Left colon (tissue), 2 donors: ENCODE measurements around the gene PSMC1. TPM values are rescaled to one million over a fixed set of nuclear protein-coding genes. Genes with fewer than 3 reads are reported as not detected.
"Not testable (repeated sequence)": the region's sequence is repeated elsewhere in the genome, so short reads cannot be mapped to it uniquely, and the experiment has no call there.

Experiments used
- ATAC-seq: fragments of 200-7000 bp; cut with Tn5 transposase; one replicate; pipeline ENCODE4 v1.9.1; 2020; ENCODE audit warnings: mild to moderate bottlenecking, moderate library complexity
- DNase-seq, 2 donors: peaks; one replicate each; pipeline ENCODE4 v3.0.0-alpha.2; 2020
- intact Hi-C, 2 donors: fragments of 100-400 bp; cut with DNase I in 1 of 2; cut with micrococcal nuclease in 1 of 2; formaldehyde crosslinking; loops; one replicate each; pipeline versions ENCODE4 v1.11.2 to v1.14.0; 2022; cut with DNase I, micrococcal nuclease
- long read RNA-seq: library from polyadenylated mRNA; unstranded; transcript quantifications from one replicate; pipeline ENCODE4 v2.0.0, GENCODE V29; 2021
- total RNA-seq, 2 donors: library from RNA; stranded (reverse); fragmentation: NEBNext Ultra II Directional; extraction: Animal tissue kit (Norgen Biotek cat#: 25700); gene quantifications; one replicate each; pipeline ENCODE4 v1.2.1, GENCODE V29; 2021
- donor health status: DM: no; HTN: no; CAD: no.
- donor health status: DM: yes; HTN: yes; CAD: no.

PSMC1 gene
- 10 to 100 TPM; 65.6 to 72.1 TPM for total RNA-seq
- long read RNA-seq, full-length matches to known transcripts, result 51 of 56 reads
- long read RNA-seq, partial matches to known transcripts, result 2 of 56 reads
- long read RNA-seq, other reads (novel, unspliced or antisense), result 3 of 56 reads

- ATAC-seq (peak; percentile 99), DNase-seq (peak; percentile 89 to 93)
- intact Hi-C loops, result no loop called here
Observed at GRCh38 chr14:90256354-90257131, at the start of gene PSMC1. PSMC1 (plus strand) TSS chr14:90256553; CDS start chr14:90256598, 45 bp downstream.

DNA sequence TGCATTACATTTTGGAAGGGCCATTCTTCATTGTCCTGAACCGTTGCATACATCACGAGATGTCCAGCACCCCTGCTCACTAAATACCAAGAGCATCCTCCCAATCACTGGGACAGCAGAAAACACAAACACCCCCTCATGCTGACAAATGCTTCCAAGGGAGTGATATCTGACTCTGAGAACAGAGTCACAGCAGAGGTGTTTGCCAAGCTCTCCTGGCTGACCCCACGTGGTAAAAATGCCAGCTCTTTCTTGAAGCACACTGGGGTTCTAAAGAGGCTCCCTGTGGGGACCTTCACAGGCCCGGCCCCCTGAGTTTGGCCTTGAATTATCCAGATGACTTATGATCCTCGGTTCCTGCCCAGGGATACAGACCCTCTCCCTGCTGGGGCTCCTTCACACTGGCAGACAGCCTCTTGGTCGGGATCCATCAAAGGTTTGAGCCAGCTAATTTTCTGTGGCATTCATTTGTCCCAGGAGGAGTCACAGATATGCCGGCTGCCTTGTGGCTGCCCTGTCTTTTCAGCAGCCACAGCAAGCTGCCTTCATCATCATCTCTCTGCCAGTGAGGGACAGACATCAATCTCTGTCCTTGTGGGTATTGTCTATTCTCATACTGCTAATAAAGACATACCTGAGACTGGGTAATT is 43.1 kb upstream of the PSMC1 start:
- intact Hi-C loops, result no loop called here
- ATAC-seq (no peak), DNase-seq (no peak)

GRCh38 chr14:90228478-90228877 is 27.9 kb upstream of the PSMC1 start:
- no peak for ATAC-seq
- no peak for DNase-seq
- intact Hi-C loops, result no loop called here

DNA sequence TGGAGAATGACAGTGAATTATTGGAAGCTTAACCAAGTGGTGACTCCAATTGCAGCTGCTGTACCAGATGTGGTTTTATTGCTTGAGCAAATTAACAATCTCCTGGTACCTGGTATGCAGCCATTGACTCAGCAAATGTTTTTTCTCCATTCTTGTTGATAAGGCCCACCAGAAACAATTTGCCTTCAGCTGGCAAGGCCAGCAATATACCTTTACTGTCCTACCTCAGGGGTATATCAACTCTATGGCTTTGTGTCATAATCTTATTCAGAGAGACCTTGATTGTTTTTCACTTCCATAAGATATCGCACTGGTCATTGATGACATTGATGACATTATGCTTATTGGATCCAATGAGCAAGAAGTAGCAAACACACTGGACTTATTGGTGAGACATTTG is 26.4 kb upstream of the PSMC1 start:
- intact Hi-C loops, ATAC-seq, DNase-seq: not testable (repeated sequence)

- ATAC-seq, result peak; percentile 76
- DNase-seq, result peak; percentile 31 to 64
- intact Hi-C loops, result loop anchor here in 1 of 2 donors (5.0 kb wide), 1 partner anchor 263 kb away; no protein-coding TSS in a partner anchor
Observed at GRCh38 chr14:90235179-90235976, 21.0 kb upstream of the PSMC1 start.

GRCh38 chr14:90239139-90239538 is 17.2 kb upstream of the PSMC1 start:
- ATAC-seq, result no peak
- DNase-seq, result no peak
- intact Hi-C loops, result loop anchor here in 1 of 2 donors (5.0 kb wide), 1 partner anchor 267 kb away; no protein-coding TSS in a partner anchor

DNA sequence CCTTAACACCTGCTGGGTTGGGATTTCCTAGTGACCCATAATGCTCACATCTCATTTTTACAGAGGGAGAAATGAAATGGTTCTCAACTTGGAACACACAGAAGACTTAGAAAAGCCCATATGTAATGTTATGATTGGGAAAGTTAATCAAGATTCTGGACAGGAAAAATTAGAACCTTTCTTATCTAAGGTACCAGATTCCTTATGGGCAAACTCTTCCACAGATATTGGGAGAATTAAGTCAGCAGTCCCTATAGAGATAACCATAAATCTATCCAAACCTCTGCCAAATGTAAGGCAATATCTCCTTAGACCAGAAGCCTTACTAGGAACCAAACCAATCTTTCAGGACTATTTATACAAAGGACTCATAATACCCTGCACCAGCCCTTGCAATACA is 13.9 kb upstream of the PSMC1 start:
- DNase-seq (no peak), ATAC-seq (no peak)
- intact Hi-C loops, result no loop called here

DNA sequence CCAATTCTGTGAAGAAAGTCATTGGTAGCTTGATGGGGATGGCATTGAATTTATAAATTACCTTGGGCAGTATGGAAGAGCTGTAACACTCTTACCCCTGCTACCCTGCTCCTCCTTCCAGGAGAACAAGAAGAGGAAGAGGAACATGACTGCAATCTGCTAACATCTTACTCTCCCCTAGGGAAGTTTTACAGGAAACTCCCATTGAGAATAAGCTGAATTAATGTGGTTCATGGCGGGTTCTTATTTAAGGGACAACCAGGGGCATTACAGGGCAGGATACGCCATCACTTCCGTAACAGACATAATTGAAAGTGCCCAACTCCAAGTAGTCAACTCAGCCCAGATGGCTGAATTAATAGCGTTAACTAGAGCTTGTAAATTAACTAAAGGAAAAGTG is 9.4 kb upstream of the PSMC1 start:
- DNase-seq (no peak), ATAC-seq (no peak)
- intact Hi-C loops, result no loop called here

DNA sequence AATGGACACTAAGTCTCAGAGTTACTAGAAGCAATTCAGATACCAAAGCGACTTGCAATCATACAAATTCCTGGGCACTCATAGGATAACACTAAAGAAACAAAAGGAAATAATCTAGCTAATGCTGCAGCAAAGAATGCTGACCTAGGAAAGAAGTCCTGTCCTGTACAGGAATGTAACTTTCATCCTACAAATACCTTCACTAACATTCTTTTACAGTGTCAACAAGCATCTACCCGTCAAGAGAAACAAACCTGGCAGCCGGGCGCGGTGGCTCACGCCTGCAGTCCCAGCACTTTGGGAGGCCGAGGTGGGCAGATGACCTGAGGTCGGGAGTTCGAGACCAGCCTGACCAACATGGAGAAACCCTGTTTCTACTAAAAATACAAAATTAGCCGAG is 8.9 kb upstream of the PSMC1 start:
- intact Hi-C loops, ATAC-seq, DNase-seq: not testable (repeated sequence)

DNA sequence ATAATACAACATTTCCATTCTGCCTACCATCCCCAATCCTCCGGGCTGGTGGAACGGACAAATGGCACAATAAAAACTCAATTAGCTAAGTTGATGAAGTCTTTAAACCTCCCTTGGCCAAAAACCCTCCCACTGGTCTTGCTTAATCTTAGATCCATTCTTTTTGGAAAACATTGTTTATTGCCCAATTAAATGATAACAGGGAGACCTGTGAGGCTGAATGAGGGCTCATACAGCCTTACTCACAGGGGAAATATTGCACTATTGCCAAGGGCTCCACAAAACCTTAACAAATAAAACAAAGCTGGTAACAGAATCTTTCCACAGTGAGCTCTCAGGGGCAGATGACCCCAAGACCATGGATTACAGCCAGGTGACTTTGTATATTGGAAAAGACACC is 7.8 kb upstream of the PSMC1 start:
- intact Hi-C loops, result no loop called here
- ATAC-seq (no peak), DNase-seq (no peak)

GRCh38 chr14:90253826-90254225 is 2.5 kb upstream of the PSMC1 start:
- DNase-seq (no peak), ATAC-seq (no peak)
- intact Hi-C loops, result no loop called here

- DNase-seq, result no peak
- ATAC-seq, result no peak
- intact Hi-C loops, result no loop called here
Observed at GRCh38 chr14:90255871-90256270, 482 bp upstream of the PSMC1 start.

- ATAC-seq, result no peak
- DNase-seq, result no peak
- intact Hi-C loops, result no loop called here
Observed at GRCh38 chr14:90263748-90264449, 7.5 kb downstream of the PSMC1 start.

GRCh38 chr14:90266441-90267154 is 10.2 kb downstream of the PSMC1 start:
- intact Hi-C loops, result no loop called here
- DNase-seq, result no peak

GRCh38 chr14:90268420-90268819 is 12.1 kb downstream of the PSMC1 start:
- intact Hi-C loops, result no loop called here
- no peak for DNase-seq
- no peak for ATAC-seq

More at GRCh38 chr14:90266441-90267154, 10.2 kb downstream of the PSMC1 start:
- peak; percentile 8 for ATAC-seq

GRCh38 chr14:90272523-90272922 is 16.2 kb downstream of the PSMC1 start:
- intact Hi-C loops, result no loop called here
- DNase-seq (no peak), ATAC-seq (no peak)

GRCh38 chr14:90273532-90273931 is 17.2 kb downstream of the PSMC1 start:
- DNase-seq (no peak), ATAC-seq (no peak)
- intact Hi-C loops, result no loop called here

DNA sequence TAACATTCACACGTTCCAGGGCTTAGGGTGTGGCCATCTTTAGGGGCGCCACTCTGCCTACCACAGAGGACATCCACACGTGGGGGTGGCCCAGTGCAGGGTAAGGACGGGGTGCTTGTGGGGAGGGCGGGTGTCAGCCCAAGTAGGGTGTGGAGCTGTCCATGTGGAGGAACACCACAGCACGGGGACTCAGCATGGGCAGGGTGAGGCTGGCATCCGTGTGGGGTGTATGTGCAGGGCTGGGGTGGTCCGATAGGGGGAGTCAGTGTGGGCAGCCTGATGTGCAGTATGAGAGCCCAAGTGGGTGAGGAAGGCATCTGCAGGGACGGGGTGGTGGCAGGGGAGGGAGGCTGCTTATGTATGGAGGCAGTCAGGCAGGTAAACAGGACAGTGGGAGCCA is 17.7 kb downstream of the PSMC1 start:
- intact Hi-C loops, result no loop called here
- peak; percentile 22 for ATAC-seq
- DNase-seq, result no peak
